Stimulated activated CD8-positive, alpha-beta memory T cell treated with anti-CD3 and anti-CD28 coated beads, Interleukin-4, amount 100 ng/mL, for 48 hours (primary cell): ENCODE data around the gene ACCS.

Experiments
- DNase-seq: peaks from one replicate; pipeline ENCODE4 v3.0.0-alpha.2; 2020

ACCS gene

GRCh38 chr11:44095506-44096359, 29.7 kb downstream of the ACCS start, which contains the start of gene EXT2:
Gene EXT2, plus strand, starts transcription at chr11:44095678. Its CDS starts 12,035 bp downstream, at chr11:44107713.
- DNase-seq = peak; percentile 91

- DNase-seq = no peak
These were observed 30.5 kb downstream of the ACCS start for GRCh38 chr11:44096360-44097185.

- no peak for DNase-seq
These were observed 31.8 kb downstream of the ACCS start for GRCh38 chr11:44097821-44098220.

GRCh38 chr11:44101098-44101497, 35.0 kb downstream of the ACCS start:
- DNase-seq = no peak

- DNase-seq = no peak
These were observed 38.6 kb downstream of the ACCS start for GRCh38 chr11:44104481-44105294.

- no peak for DNase-seq
These were observed 42.2 kb downstream of the ACCS start for GRCh38 chr11:44108260-44108659.

GRCh38 chr11:44110231-44110679, 44.2 kb downstream of the ACCS start:
- DNase-seq = peak; percentile 74

GRCh38 chr11:44112091-44112821, 46.2 kb downstream of the ACCS start:
- no peak for DNase-seq

GRCh38 chr11:44113018-44113417, 46.9 kb downstream of the ACCS start:
- no peak for DNase-seq

- no peak for DNase-seq
These were observed 47.5 kb downstream of the ACCS start for GRCh38 chr11:44113572-44113971.

GRCh38 chr11:44116234-44116830, 50.3 kb downstream of the ACCS start:
- DNase-seq = no peak

- no peak for DNase-seq
These were observed 54.1 kb downstream of the ACCS start for GRCh38 chr11:44120169-44120568.

- no peak for DNase-seq
These were observed 59.5 kb downstream of the ACCS start for GRCh38 chr11:44125598-44125997.

- DNase-seq = no peak
These were observed 60.2 kb downstream of the ACCS start for GRCh38 chr11:44126304-44126703.

GRCh38 chr11:44127130-44127529, 61.1 kb downstream of the ACCS start:
- no peak for DNase-seq

- no peak for DNase-seq
These were observed 62.7 kb downstream of the ACCS start for GRCh38 chr11:44128729-44129128.

GRCh38 chr11:44130751-44131150, 64.7 kb downstream of the ACCS start:
- no peak for DNase-seq

GRCh38 chr11:44133335-44133946, 67.4 kb downstream of the ACCS start:
- no peak for DNase-seq
